ENCODE results near the gene SLC41A3.
A peak's percentile ranks its signal among the peaks of the same experiment; 100 is the strongest.

SLC41A3 gene

DNA sequence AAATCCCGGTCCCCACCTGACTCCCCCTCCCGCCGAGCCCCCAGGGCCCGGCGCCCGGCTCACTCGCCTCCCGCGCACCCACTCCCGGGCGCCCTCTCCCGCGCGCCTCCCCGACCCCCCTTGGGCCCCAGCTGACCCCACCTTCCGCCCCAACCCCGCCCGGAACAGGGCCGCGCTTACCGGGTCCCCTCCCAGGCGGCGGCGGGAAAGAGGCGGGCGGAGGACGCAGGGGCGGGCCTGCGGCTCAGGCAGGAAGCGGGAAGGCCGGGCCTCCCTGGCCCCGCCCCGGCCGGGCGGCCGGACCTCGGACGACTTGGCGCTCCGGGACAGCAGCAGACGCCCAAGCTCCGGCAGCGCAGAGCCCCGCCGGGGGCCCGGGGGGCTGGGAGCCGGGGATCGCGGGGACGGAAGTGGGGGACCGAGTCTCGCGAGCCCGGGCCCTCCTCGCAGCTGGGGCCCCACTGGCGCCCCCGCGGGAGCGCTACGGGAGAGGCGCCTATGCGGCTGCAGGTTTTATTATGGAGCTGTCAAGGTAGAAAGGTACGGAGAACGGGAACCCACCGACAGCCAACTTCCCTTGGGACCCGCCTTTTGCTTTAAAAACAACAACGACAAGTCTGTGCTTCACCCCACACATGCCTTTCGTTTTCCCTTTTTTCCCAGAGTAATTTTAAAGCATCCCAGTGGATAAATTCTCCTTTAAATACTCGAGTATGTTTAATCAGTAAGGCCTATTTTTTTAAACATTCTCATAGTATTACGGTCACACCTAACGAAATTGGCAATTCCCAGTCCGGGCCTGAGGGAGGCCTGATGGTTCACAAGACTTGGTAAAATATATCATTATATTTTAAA lies at the start of gene SLC41A3:
TSS of gene SLC41A3 (minus strand) at position 212 of the 855 bp plus-strand sequence. CDS start 15,905 bp downstream, outside the sequence.
- H3K4me3 ChIP-seq (ENCODE audit: low read depth, low read length) = peak within 1 kb of the TSS; percentile 70
- no peak for DNase-seq (ENCODE audit: low read depth, low spot score)
- ChIA-PET CTCF (interaction anchor here (0.5 to 1.1 kb wide), 4 partner anchors 8 to 33 kb away, joined by 3 to 4 read pairs (median 3); no protein-coding TSS in a partner anchor), POLR2A (interaction anchor here (0.7 kb wide), 1 partner anchor 18 kb away, joined by 4 read pairs; no protein-coding TSS in a partner anchor)
- TF ChIP-seq, protein P1, sequence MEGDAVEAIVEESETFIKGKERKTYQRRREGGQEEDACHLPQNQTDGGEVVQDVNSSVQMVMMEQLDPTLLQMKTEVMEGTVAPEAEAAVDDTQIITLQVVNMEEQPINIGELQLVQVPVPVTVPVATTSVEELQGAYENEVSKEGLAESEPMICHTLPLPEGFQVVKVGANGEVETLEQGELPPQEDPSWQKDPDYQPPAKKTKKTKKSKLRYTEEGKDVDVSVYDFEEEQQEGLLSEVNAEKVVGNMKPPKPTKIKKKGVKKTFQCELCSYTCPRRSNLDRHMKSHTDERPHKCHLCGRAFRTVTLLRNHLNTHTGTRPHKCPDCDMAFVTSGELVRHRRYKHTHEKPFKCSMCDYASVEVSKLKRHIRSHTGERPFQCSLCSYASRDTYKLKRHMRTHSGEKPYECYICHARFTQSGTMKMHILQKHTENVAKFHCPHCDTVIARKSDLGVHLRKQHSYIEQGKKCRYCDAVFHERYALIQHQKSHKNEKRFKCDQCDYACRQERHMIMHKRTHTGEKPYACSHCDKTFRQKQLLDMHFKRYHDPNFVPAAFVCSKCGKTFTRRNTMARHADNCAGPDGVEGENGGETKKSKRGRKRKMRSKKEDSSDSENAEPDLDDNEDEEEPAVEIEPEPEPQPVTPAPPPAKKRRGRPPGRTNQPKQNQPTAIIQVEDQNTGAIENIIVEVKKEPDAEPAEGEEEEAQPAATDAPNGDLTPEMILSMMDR (IDR thresholded peaks at IDR 0.05; ENCODE audit: insufficient read depth, low read length, missing control alignments) = peak; percentile 76

DNA sequence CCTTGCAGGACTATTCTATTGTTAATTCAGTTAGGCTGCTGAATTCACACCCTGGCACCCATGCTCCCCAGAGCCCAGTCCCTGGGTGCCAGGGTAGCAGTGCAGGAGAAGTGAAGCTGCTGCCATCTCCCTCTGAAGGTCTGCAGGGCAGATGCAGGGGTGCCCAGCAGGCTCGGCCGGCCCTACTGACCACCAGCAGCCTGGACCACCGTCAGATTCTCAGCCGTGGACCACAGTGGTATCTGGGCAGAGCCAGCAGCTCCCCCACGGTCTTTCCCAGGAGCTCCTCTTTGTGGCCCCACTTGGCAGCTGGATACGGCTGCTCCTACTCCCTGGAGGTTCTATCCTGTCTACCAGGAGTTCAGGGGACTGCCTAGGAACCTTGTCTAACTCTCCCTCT lies 49.7 kb upstream of the SLC41A3 start:
- ChIA-PET CTCF (interaction anchor here (0.7 to 5.3 kb wide), 51 partner anchors 9 to 1414 kb away, joined by 3 to 74 read pairs (median 5); partner anchors contain the start of genes CFAP100, KLF15 and ZXDC), POLR2A (no interaction called here)
- H3K4me3 ChIP-seq (ENCODE audit: low read depth, low read length) = no peak overlapping the region
- TF ChIP-seq, protein P1 (IDR thresholded peaks at IDR 0.05; ENCODE audit: insufficient read depth, low read length, missing control alignments) = no peak
- no peak for DNase-seq (ENCODE audit: low read depth, low spot score)

DNA sequence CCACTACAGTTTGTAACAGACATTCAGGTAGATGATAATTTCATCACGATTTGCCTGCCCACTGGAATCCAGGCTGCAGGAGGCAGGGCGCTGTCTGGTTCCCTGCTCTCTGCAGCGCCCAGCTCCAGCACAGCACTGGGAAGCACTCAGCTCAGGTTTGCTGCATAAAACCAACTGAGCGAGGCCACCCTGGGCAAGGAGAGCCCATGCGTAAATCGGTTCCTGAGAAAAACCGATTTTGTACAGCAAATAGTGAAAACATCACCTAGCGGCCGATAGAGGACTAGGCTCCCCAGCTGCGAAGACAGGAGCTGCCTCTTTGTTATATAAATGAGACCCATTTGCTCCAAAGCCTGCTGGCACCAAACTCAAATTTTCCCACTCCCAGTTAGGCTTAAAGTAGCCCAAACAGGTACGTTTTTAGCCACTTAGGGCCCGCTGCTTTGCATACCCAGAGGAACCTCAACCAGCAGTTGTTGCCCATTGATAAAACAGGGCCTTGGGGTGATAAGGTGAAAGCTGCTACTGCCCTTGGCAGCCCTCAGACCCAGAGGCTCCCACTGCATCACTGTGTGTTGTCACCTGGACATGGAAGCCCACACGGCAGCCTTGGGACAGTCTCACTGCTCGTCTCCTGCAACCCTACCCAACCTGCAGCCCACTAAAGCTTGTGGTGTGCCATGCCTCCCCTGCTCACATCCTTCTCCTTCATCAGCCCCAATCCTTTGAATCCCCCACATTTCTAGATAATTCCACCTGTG lies 49.0 kb upstream of the SLC41A3 start:
- no peak for DNase-seq (ENCODE audit: low read depth, low spot score)
- CTCF ChIA-PET = interaction anchor here (0.8 to 5.3 kb wide), 42 partner anchors 8 to 1415 kb away, joined by 3 to 74 read pairs (median 5); partner anchors contain the start of genes CFAP100 and ZXDC
- TF ChIP-seq, protein P1 (IDR thresholded peaks at IDR 0.05; ENCODE audit: insufficient read depth, low read length, missing control alignments) = peak; percentile 35
- POLR2A ChIA-PET = no interaction called here
- no peak overlapping the region for H3K4me3 ChIP-seq (ENCODE audit: low read depth, low read length)

DNA sequence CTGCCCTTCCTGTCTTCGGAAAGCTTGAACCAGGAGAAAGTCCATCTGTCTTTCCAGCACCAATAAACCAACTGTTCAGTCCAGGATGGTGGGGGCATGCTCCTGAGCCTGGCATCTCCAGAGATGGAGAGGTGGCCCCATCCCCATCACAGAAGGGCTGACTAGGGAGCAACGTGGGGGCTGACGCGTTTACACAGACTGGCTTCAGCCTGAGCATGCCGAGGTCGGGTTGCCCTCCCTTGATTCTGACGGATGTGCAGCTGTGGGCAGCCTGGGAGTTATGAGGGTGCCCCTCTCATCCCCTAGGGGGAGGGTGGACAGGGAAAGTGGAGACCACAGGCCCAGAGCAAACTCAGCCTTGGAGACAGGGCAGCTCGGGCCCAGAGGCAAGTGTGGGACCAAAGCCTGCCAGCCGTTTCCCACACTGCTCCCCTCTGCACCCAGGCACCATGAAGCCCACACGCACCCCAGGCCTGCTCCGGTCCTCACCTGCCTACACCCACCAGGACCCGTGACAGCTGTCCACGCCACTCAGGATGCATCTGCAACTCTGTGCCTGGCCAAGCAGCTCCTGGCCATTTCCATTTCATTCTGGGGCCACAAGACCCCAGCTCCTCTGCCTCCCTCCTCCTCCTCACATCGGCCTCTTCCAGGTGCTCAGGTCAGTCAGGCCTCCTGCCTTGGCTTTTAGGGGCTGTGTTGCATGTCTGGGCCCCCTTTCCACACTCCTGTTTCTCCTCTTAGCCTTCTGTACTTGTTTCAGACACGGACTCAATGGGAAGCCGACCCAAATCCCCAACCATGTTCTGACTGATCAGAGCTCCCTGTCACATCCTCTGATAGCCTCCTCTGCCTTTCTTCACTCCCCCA lies 48.2 kb upstream of the SLC41A3 start:
- no peak for DNase-seq (ENCODE audit: low read depth, low spot score)
- ChIA-PET CTCF (interaction anchor here (0.8 to 5.3 kb wide), 21 partner anchors 7 to 1413 kb away, joined by 3 to 74 read pairs (median 5); partner anchors contain the start of gene CFAP100), POLR2A (no interaction called here)
- TF ChIP-seq, protein P1 (IDR thresholded peaks at IDR 0.05; ENCODE audit: insufficient read depth, low read length, missing control alignments) = no peak
- H3K4me3 ChIP-seq (ENCODE audit: low read depth, low read length) = no peak overlapping the region

DNA sequence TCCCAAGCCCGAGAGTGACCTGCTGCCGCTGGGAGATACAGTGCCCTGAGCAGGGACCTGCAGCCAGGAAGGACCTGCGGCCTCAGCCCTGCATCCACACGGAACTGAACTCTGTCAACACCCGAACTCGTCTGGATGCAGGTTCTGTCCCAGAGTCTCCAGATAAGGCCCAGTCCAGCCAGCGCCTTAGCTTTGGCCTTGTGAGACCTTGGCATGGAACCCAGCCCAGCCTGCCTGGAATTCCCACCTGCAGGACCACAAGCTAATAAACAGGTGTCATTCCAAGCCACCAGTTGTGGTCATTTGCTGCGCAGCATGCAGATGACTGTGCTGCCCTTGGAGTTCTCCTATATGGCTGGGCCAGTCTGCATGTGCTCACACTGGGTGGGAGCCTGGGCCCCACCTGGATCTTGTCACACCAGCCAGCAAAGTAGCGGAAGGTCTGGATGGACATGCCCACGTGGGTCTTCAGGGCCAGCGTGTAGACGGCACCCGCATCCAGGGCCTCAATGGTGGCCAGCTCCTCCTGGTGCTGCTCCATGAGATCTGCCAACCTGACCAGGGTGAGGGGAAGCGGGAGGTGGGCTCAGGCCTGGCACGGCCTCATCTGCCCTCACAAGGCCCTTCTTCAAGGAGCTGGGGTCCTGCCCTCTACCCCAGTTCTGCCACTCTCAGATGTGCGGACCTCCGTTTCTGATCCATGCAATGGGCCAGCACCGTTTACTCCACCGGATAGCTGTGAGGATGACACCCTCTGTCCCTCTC lies 47.2 kb upstream of the SLC41A3 start:
- ChIA-PET CTCF (interaction anchor here (1.6 to 5.3 kb wide), 5 partner anchors 16 to 263 kb away, joined by 3 to 74 read pairs (median 52); partner anchors contain the start of gene CFAP100), POLR2A (no interaction called here)
- DNase-seq (ENCODE audit: low read depth, low spot score) = no peak

More for the DNA sequence above, 47.2 kb upstream of the SLC41A3 start:
- H3K4me3 ChIP-seq (ENCODE audit: low read depth, low read length) = no peak overlapping the region
- TF ChIP-seq, protein P1 (IDR thresholded peaks at IDR 0.05; ENCODE audit: insufficient read depth, low read length, missing control alignments) = no peak

Measured in AG04449 (cell line).